BJ (cell line): ENCODE data around the gene CPNE8. TPM values are rescaled to one million over a fixed set of nuclear protein-coding genes. Genes with fewer than 3 reads are reported as not detected.

ENCODE experiments used
- CTCF ChIA-PET: fragments of 350-600 bp; formaldehyde crosslinking; extraction: SDS; loops from one replicate; lab custom pipeline; 2021; ENCODE audit warnings: antibody characterized with exemption, inconsistent platforms; lab: Yijun Ruan, JAX
- POLR2A ChIA-PET: fragments of 300-600 bp; sonication (Branson Sonifier 250); formaldehyde crosslinking; extraction: SDS; loops from one replicate; lab custom pipeline; 2021; ENCODE audit warnings: antibody characterized with exemption; lab: Charles Lee
- DNase-seq: peaks from one replicate; pipeline ENCODE4 v3.0.0-alpha.2; 2011; ENCODE audit warnings: low read depth
- H3K27me3 ChIP-seq: 2 replicates; pipeline ENCODE4 v1.6.0; 2011; ENCODE audit warnings: low read length; ENCODE audit not compliant: control insufficient read depth, insufficient read depth
- H3K36me3 ChIP-seq: 2 replicates; pipeline ENCODE4 v1.5.1; 2011; ENCODE audit warnings: low read length; ENCODE audit not compliant: control insufficient read depth, insufficient read depth
- H3K4me3 ChIP-seq: 2 replicates; pipeline ENCODE4 v1.5.1; 2011; ENCODE audit warnings: low read depth, mild to moderate bottlenecking, control low read depth, low read length
- CTCF ChIP-seq: IDR thresholded peaks from 2 replicates; pipeline ENCODE4 v1.5.1; 2011; ENCODE audit warnings: low read depth, mild to moderate bottlenecking, control low read depth, inconsistent platforms, low read length, moderate library complexity; ENCODE audit not compliant: insufficient read depth
- polyA plus RNA-seq: library from polyadenylated mRNA; depleted of rRNA; stranded (reverse); fragments of >200 nt; gene quantifications from 2 replicates; pipeline ENCODE4 v1.2.3, GENCODE V29; 2011

Gene CPNE8
- polyA plus RNA-seq, 1 experiment = 0.47 TPM

- POLR2A ChIA-PET = no interaction called here
- H3K36me3 ChIP-seq = no peaks in the 10 kb centered on the region
- no peak overlapping the region for H3K4me3 ChIP-seq
- CTCF ChIA-PET = interaction anchor here (0.5 kb wide), 1 partner anchor 676 kb away, joined by 3 read pairs; no protein-coding TSS in a partner anchor
- no peaks in the 10 kb centered on the region for H3K27me3 ChIP-seq
- TF ChIP-seq CTCF = no peak
- no peak for DNase-seq
These were observed 133.5 kb downstream of the CPNE8 start for GRCh38 chr12:38771871-38772270.

GRCh38 chr12:38761636-38762342 is 143.6 kb downstream of the CPNE8 start:
- no peak for DNase-seq
- H3K27me3 ChIP-seq = no peaks in the 10 kb centered on the region
- ChIA-PET CTCF (no interaction called here), POLR2A (no interaction called here)
- H3K36me3 ChIP-seq = no peaks in the 10 kb centered on the region
- H3K4me3 ChIP-seq = no peak overlapping the region
- no peak for TF ChIP-seq CTCF

GRCh38 chr12:38761111-38761510 is 144.3 kb downstream of the CPNE8 start:
- H3K36me3 ChIP-seq = no peaks in the 10 kb centered on the region
- H3K4me3 ChIP-seq = no peak overlapping the region
- TF ChIP-seq CTCF = no peak
- POLR2A ChIA-PET = no interaction called here
- H3K27me3 ChIP-seq = no peaks in the 10 kb centered on the region
- no peak for DNase-seq
- CTCF ChIA-PET = no interaction called here

- no peak for TF ChIP-seq CTCF
- no peak for DNase-seq
- ChIA-PET CTCF (interaction anchor here (0.6 kb wide), 1 partner anchor 13 kb away, joined by 3 read pairs; no protein-coding TSS in a partner anchor), POLR2A (no interaction called here)
- H3K27me3 ChIP-seq = no peaks in the 10 kb centered on the region
- no peak overlapping the region for H3K4me3 ChIP-seq
- no peaks in the 10 kb centered on the region for H3K36me3 ChIP-seq
These were observed 145.8 kb downstream of the CPNE8 start for GRCh38 chr12:38759621-38760020.

GRCh38 chr12:38746744-38747143 is 158.6 kb downstream of the CPNE8 start:
- POLR2A ChIA-PET = no interaction called here
- CTCF ChIA-PET = interaction anchor here (0.6 kb wide), 1 partner anchor 13 kb away, joined by 3 read pairs; no protein-coding TSS in a partner anchor
- TF ChIP-seq CTCF = no peak
- H3K4me3 ChIP-seq = no peak overlapping the region
- no peaks in the 10 kb centered on the region for H3K27me3 ChIP-seq
- no peaks in the 10 kb centered on the region for H3K36me3 ChIP-seq
- no peak for DNase-seq
